ENCODE results near the gene LRFN5.

The LRFN5 gene

GRCh38 chr14:41773536-41774279, 167.0 kb downstream of the LRFN5 start:
- no peak for DNase-seq

- DNase-seq, result no peak
Observed at GRCh38 chr14:41782511-41782910, 175.8 kb downstream of the LRFN5 start.

GRCh38 chr14:41783403-41783802, 176.7 kb downstream of the LRFN5 start:
- no peak for DNase-seq

GRCh38 chr14:41785696-41786095, 179.0 kb downstream of the LRFN5 start:
- DNase-seq, result peak in 2 of 3 experiments; percentile 64 to 91

GRCh38 chr14:41799817-41800216, 193.1 kb downstream of the LRFN5 start:
- DNase-seq, result no peak

GRCh38 chr14:41805633-41806032, 199.0 kb downstream of the LRFN5 start:
- DNase-seq, result no peak

GRCh38 chr14:41806366-41806975, 199.8 kb downstream of the LRFN5 start:
- no peak for DNase-seq

- DNase-seq, result no peak
Observed at GRCh38 chr14:41810362-41810761, 203.7 kb downstream of the LRFN5 start.

GRCh38 chr14:41817626-41818025, 210.9 kb downstream of the LRFN5 start:
- no peak for DNase-seq

GRCh38 chr14:41824441-41824840, 217.8 kb downstream of the LRFN5 start:
- no peak for DNase-seq

GRCh38 chr14:41825622-41826021, 218.9 kb downstream of the LRFN5 start:
- no peak for DNase-seq

- DNase-seq, result peak in 2 of 3 experiments; percentile 23 to 64
Observed at GRCh38 chr14:41830714-41831406, 224.2 kb downstream of the LRFN5 start.

- no peak for DNase-seq
Observed at GRCh38 chr14:41839661-41840060, 233.0 kb downstream of the LRFN5 start.

GRCh38 chr14:41859336-41859735, 252.7 kb downstream of the LRFN5 start:
- no peak for DNase-seq

- no peak for DNase-seq
Observed at GRCh38 chr14:41860586-41860985, 253.9 kb downstream of the LRFN5 start.

GRCh38 chr14:41865894-41866293, 259.2 kb downstream of the LRFN5 start:
- DNase-seq, result no peak

- DNase-seq, result no peak
Observed at GRCh38 chr14:41868396-41868795, 261.7 kb downstream of the LRFN5 start.

- DNase-seq, result no peak
Observed at GRCh38 chr14:41872931-41873685, 266.4 kb downstream of the LRFN5 start.

- DNase-seq, result no peak
Observed at GRCh38 chr14:41873686-41874317, 267.1 kb downstream of the LRFN5 start.

GRCh38 chr14:41875116-41875515, 268.4 kb downstream of the LRFN5 start:
- DNase-seq, result no peak

- no peak for DNase-seq
Observed at GRCh38 chr14:41878321-41878720, 271.6 kb downstream of the LRFN5 start.

GRCh38 chr14:41891624-41892023, 284.9 kb downstream of the LRFN5 start:
- DNase-seq, result no peak

GRCh38 chr14:41899416-41899815, 292.7 kb downstream of the LRFN5 start:
- peak; percentile 2 to 94 (median 53) for DNase-seq
